Esophagus squamous epithelium (tissue), 4 donors: ENCODE results near the gene MGST2.

ENCODE experiments used
- CTCF ChIP-seq, 6 experiments: fragments of 450-650 bp in 4 of 6; fragments of 200-600 bp in 2 of 6; sonication (generic) in 2 of 6; IDR thresholded peaks; one replicate each; pipeline ENCODE4 v1.5.1; 2016 to 2019; ENCODE audit warnings: antibody characterized with exemption in 6 of 6, mild to moderate bottlenecking in 4 of 6, moderate library complexity in 4 of 6
- POLR2A ChIP-seq, 4 donors: fragments of 450-650 bp; IDR thresholded peaks; one replicate each; pipeline ENCODE4 v1.6.1; 2017; ENCODE audit warnings: antibody characterized with exemption in 4 of 4, mild to moderate bottlenecking in 4 of 4, moderate library complexity in 3 of 4

- TF ChIP-seq CTCF (IDR thresholded peaks at IDR 0.05) (no peak), POLR2A (IDR thresholded peaks at IDR 0.05) (no peak)
Measured at GRCh38 chr4:139669890-139670289, 4.3 kb downstream of the MGST2 start.
